IMR-90 (cell line): ENCODE measurements around the gene PRSS53. TPM values are rescaled to one million over a fixed set of nuclear protein-coding genes. Genes with fewer than 3 reads are reported as not detected.

Experiments used
- ATAC-seq: fragments of 200-7000 bp; cut with Tn5 transposase; 2 replicates; pipeline ENCODE4 v1.9.1; 2020; ENCODE audit warnings: low read depth, mild to moderate bottlenecking, moderate library complexity
- BruUV-seq: library from RNA; stranded (reverse); fragments of 400-500 nt; replicated peaks from 2 replicates; lab custom pipeline; 2021; lab: Mats Ljungman, UMichigan
- CTCF ChIA-PET: fragments of 300-600 bp; formaldehyde crosslinking; extraction: SDS; loops from one replicate; lab custom pipeline; 2021; ENCODE audit warnings: antibody characterized with exemption; lab: Yijun Ruan, JAX
- POLR2A ChIA-PET: fragments of 300-600 bp; sonication (Branson Sonifier 250); formaldehyde crosslinking; loops from one replicate; lab custom pipeline; 2022; ENCODE audit warnings: antibody characterized with exemption; ENCODE audit not compliant: unreplicated experiment; lab: Charles Lee
- DNase-seq: peaks from one replicate; pipeline ENCODE4 v3.0.0; 2013
- H2AFZ ChIP-seq: replicated peaks from 2 replicates; pipeline ENCODE3; 2013; ENCODE audit warnings: low read length, mild to moderate bottlenecking; ENCODE audit not compliant: poor library complexity
- H2AK5ac ChIP-seq: 2 replicates; pipeline ENCODE4 v1.6.1; 2013; ENCODE audit warnings: low read depth, low read length, inconsistent platforms
- H2AK9ac ChIP-seq: replicated peaks from 2 replicates; pipeline ENCODE3; 2013; ENCODE audit warnings: mild to moderate bottlenecking, low read depth, low read length, moderate library complexity; ENCODE audit not compliant: poor library complexity
- H2BK120ac ChIP-seq: 2 replicates; pipeline ENCODE4 v1.6.1; 2013; ENCODE audit warnings: low read depth, low read length, inconsistent platforms
- H2BK15ac ChIP-seq: 3 replicates; pipeline ENCODE4 v1.6.1; 2013; ENCODE audit warnings: low read depth, low read length, inconsistent platforms
- H2BK20ac ChIP-seq: 2 replicates; pipeline ENCODE4 v1.6.1; 2013; ENCODE audit warnings: low read depth, mild to moderate bottlenecking, inconsistent platforms, low read length, moderate library complexity
- H2BK5ac ChIP-seq: 2 replicates; pipeline ENCODE4 v1.6.1; 2013; ENCODE audit warnings: mild to moderate bottlenecking, low read depth, low read length, inconsistent platforms; ENCODE audit not compliant: poor library complexity, severe bottlenecking
- H3K14ac ChIP-seq: replicated peaks from 2 replicates; pipeline ENCODE4 v1.6.1; 2013; ENCODE audit warnings: low read depth, low read length, inconsistent platforms
- H3K18ac ChIP-seq: 2 replicates; pipeline ENCODE4 v1.6.1; 2013; ENCODE audit warnings: low read depth, low read length, control low read depth
- H3K23ac ChIP-seq: 2 replicates; pipeline ENCODE4 v1.6.1; 2013; ENCODE audit warnings: low read depth, low read length, inconsistent platforms
- H3K27ac ChIP-seq: 2 replicates; pipeline ENCODE4 v1.5.1; 2013; ENCODE audit warnings: mild to moderate bottlenecking, control low read depth, low read length; ENCODE audit not compliant: insufficient read depth
- H3K27me3 ChIP-seq: 2 replicates; pipeline ENCODE4 v1.6.1; 2013; ENCODE audit warnings: low read length; ENCODE audit not compliant: control insufficient read depth, insufficient read depth
- H3K36me3 ChIP-seq: 2 replicates; pipeline ENCODE4 v1.6.1; 2013; ENCODE audit warnings: low read length, mixed read lengths; ENCODE audit not compliant: control insufficient read depth, insufficient read depth
- H3K4ac ChIP-seq: 2 replicates; pipeline ENCODE4 v1.6.1; 2013; ENCODE audit warnings: low read depth, low read length, inconsistent platforms
- H3K4me1 ChIP-seq: 2 replicates; pipeline ENCODE4 v1.6.1; 2013; ENCODE audit warnings: low read length, mixed read lengths; ENCODE audit not compliant: control insufficient read depth, insufficient read depth
- H3K4me2 ChIP-seq: 2 replicates; pipeline ENCODE4 v1.6.1; 2013; ENCODE audit warnings: low read depth, mild to moderate bottlenecking, control low read depth, low read length, moderate library complexity
- H3K4me3 ChIP-seq: 2 replicates; pipeline ENCODE4 v1.5.1; 2013; ENCODE audit warnings: low read depth, mild to moderate bottlenecking, control low read depth, low read length, moderate library complexity; ENCODE audit not compliant: insufficient read depth
- H3K56ac ChIP-seq: 2 replicates; pipeline ENCODE4 v1.6.1; 2013; ENCODE audit warnings: low read length, inconsistent platforms; ENCODE audit not compliant: insufficient read depth; ENCODE audit errors: extremely low read depth
- H3K79me1 ChIP-seq, 2 experiments: 2 replicates each; pipeline ENCODE4 v1.6.1; 2013; ENCODE audit warnings: low read length in 2 of 2, inconsistent platforms in 1 of 2, low read depth in 1 of 2
- H3K9ac ChIP-seq: 2 replicates; pipeline ENCODE4 v1.6.1; 2013; ENCODE audit warnings: low read depth, low read length, control low read depth
- H3K9me1 ChIP-seq: 2 replicates; pipeline ENCODE4 v1.6.1; 2013; ENCODE audit warnings: low read length, inconsistent platforms; ENCODE audit not compliant: insufficient read depth
- H3K9me3 ChIP-seq: 2 replicates; pipeline ENCODE4 v1.6.1; 2013; ENCODE audit warnings: low read length; ENCODE audit not compliant: control insufficient read depth, insufficient read depth
- H4K20me1 ChIP-seq: 2 replicates; pipeline ENCODE4 v1.6.1; 2013; ENCODE audit warnings: low read length, inconsistent platforms; ENCODE audit not compliant: insufficient read depth
- H4K5ac ChIP-seq: 2 replicates; pipeline ENCODE4 v1.6.1; 2013; ENCODE audit warnings: mild to moderate bottlenecking, low read depth, low read length, control low read depth
- H4K8ac ChIP-seq, 2 experiments: 2 replicates each; pipeline ENCODE4 v1.6.1; 2013; ENCODE audit warnings: low read depth in 2 of 2, low read length in 2 of 2, control low read depth in 1 of 2, inconsistent platforms in 1 of 2
- H4K91ac ChIP-seq: 2 replicates; pipeline ENCODE4 v1.6.1; 2013; ENCODE audit warnings: low read depth, low read length, inconsistent platforms; ENCODE audit not compliant: insufficient read depth
- BHLHE40 ChIP-seq: fragments of 150-350 bp; IDR thresholded peaks from 2 replicates; pipeline ENCODE4 v1.6.1; 2016; ENCODE audit warnings: mild to moderate bottlenecking, low read depth, low read length
- CEBPB ChIP-seq: IDR thresholded peaks from 2 replicates; pipeline ENCODE4 v1.6.1; 2012; ENCODE audit warnings: low read depth, low read length, improper control_type of control experiment
- CTCF ChIP-seq: conservative IDR thresholded peaks from 2 replicates; pipeline ENCODE4 v1.5.1; 2012; ENCODE audit warnings: mild to moderate bottlenecking, low read depth, low read length, improper control_type of control experiment
- ELK1 ChIP-seq: fragments of 150-350 bp; IDR thresholded peaks from 2 replicates; pipeline ENCODE4 v1.6.1; 2016; ENCODE audit warnings: low read depth, mild to moderate bottlenecking, low read length, moderate library complexity, borderline replicate concordance
- FOS ChIP-seq: fragments of 150-350 bp; IDR thresholded peaks from 2 replicates; pipeline ENCODE4 v1.6.1; 2016; ENCODE audit warnings: low read depth, low read length
- MAZ ChIP-seq: IDR thresholded peaks from 2 replicates; pipeline ENCODE4 v1.6.1; 2012; ENCODE audit warnings: low read depth, mild to moderate bottlenecking, low read length, improper control_type of control experiment, moderate library complexity, borderline replicate concordance
- NFE2L2 ChIP-seq: fragments of 150-350 bp; IDR thresholded peaks from 2 replicates; pipeline ENCODE4 v1.6.1; 2016; ENCODE audit warnings: low read depth, mild to moderate bottlenecking, low read length
- WGBS, 2 experiments: methylation state at CpG; one replicate each; pipeline versions ENCODE4 v1.1.5 to v1.1.7; 2013; ENCODE audit warnings: missing lambda C conversion rate in 2 of 2; ENCODE audit not compliant: insufficient read length in 1 of 2; ENCODE audit errors: extremely low coverage in 2 of 2; 5-methylcytosine and 5-hydroxymethylcytosine counted together
- dilution Hi-C: fragments of 300-500 bp; cut with HindIII; formaldehyde crosslinking; loops from one replicate; pipeline ENCODE4 v1.14.3; 2018; ENCODE audit warnings: low sequenced_read_pairs; ENCODE audit not compliant: unreplicated experiment
- in situ Hi-C: fragments of 300-500 bp; cut with MboI; formaldehyde crosslinking; loops from 3 replicates; pipeline ENCODE4 v1.14.3; 2019; ENCODE audit warnings: low sequenced_read_pairs, inconsistent platforms, mixed read lengths
- intact Hi-C: fragments of 100-400 bp; cut with micrococcal nuclease; formaldehyde crosslinking; loops from 2 replicates; pipeline ENCODE4 v1.10.0; 2022
- polyA plus RNA-seq, 3 experiments: library from polyadenylated mRNA; depleted of rRNA; stranded (reverse); fragments of >200 nt; gene quantifications; 2 replicates each; pipeline ENCODE4 v1.2.3, GENCODE V29; 2012; ENCODE audit warnings: low replicate concordance in 1 of 3
- total RNA-seq: library from RNA; depleted of rRNA; stranded (reverse); fragments of >200 nt; gene quantifications from 2 replicates; pipeline ENCODE4 v1.2.3, GENCODE V29; 2012

PRSS53 gene
- total and polyA plus RNA-seq, 2 of the 4 experiments (the other 2 are of a cell fraction) = 0.72 to 5.9 TPM

GRCh38 chr16:31092330-31092729 is 3.6 kb upstream of the PRSS53 start:
- Histone ChIP-seq H3K4me2 (no peak overlapping the region), H4K91ac (no peak overlapping the region), H4K20me1 (peaks cover 17% of the 10 kb centered on the region), H3K27ac (no peak overlapping the region), H3K4me3 (no peak overlapping the region), H3K9me1 (peaks cover 15% of the 10 kb centered on the region), H3K79me1 (peaks cover 34 to 65% of the 10 kb centered on the region in 2 experiments; a peak in 3 of 4 replicates), H3K18ac (no peak overlapping the region), H3K9me3 (no peaks in the 10 kb centered on the region), H2BK5ac (no peak overlapping the region), H3K23ac (no peak overlapping the region), H3K27me3 (no peaks in the 10 kb centered on the region), H4K5ac (no peak overlapping the region), H3K14ac (no peak overlapping the region), H2BK120ac (no peak overlapping the region), H2AK5ac (no peak overlapping the region; the same call in 1 of the 2 replicates), H2BK15ac (no peak overlapping the region), H2AFZ (no peak overlapping the region), H3K9ac (no peak overlapping the region), H2AK9ac (peak overlapping the region; percentile 90), H3K36me3 (peaks cover 21% of the 10 kb centered on the region), H4K8ac (no peak overlapping the region), H3K56ac (no peak overlapping the region), H3K4ac (no peak overlapping the region), H2BK20ac (no peak overlapping the region), H3K4me1 (peaks cover 3% of the 10 kb centered on the region)
- in situ Hi-C loops (no loop called here), intact Hi-C loops (loop anchor here (5.0 kb wide), 1 partner anchor 60 kb away; the partner anchor contains the start of gene STX4), dilution Hi-C loops (no loop called here)
- CTCF ChIA-PET = interaction anchor here (0.8 kb wide), 1 partner anchor 18 kb away, joined by 4 read pairs; the partner anchor contains the start of gene ZNF646
- DNase-seq = peak; percentile 55
- TF ChIP-seq FOS (no peak), MAZ (no peak), CEBPB (no peak), ELK1 (no peak), BHLHE40 (no peak), NFE2L2 (no peak), CTCF (no peak)
- ATAC-seq = no peak
- 60% methylated on average over 1 of the region's 5 CpGs; no CpG with 5 or more reads in 1 of the 2 experiments for WGBS, 2 experiments
- BruUV-seq = no TSS peak
- POLR2A ChIA-PET = no interaction called here
